Parathyroid adenoma (tissue), 2 donors: ENCODE measurements around the gene TRAPPC2L.

Source experiments
- H2AFZ ChIP-seq: fragments of 300-600 bp; sonication (generic); one replicate; pipeline ENCODE4 v1.7.0; 2017; ENCODE audit warnings: antibody characterized with exemption, mild to moderate bottlenecking
- H3K27ac ChIP-seq: fragments of 300-600 bp; sonication (generic); one replicate; pipeline ENCODE4 v1.7.0; 2017
- H3K27me3 ChIP-seq: fragments of 300-600 bp; sonication (generic); one replicate; pipeline ENCODE4 v1.7.0; 2017; ENCODE audit warnings: low read length; ENCODE audit not compliant: control insufficient read depth, insufficient read depth
- H3K36me3 ChIP-seq: fragments of 300-600 bp; sonication (generic); one replicate; pipeline ENCODE4 v1.7.0; 2017; ENCODE audit warnings: low read length; ENCODE audit not compliant: control insufficient read depth, insufficient read depth
- H3K4me1 ChIP-seq: fragments of 300-600 bp; sonication (generic); one replicate; pipeline ENCODE4 v1.7.0; 2017; ENCODE audit warnings: control low read depth
- H3K4me2 ChIP-seq: fragments of 300-600 bp; sonication (generic); one replicate; pipeline ENCODE4 v1.7.0; 2017; ENCODE audit warnings: low read length
- H3K4me3 ChIP-seq: fragments of 300-600 bp; sonication (generic); one replicate; pipeline ENCODE4 v1.7.0; 2017; ENCODE audit warnings: low read depth, low read length
- H3K79me2 ChIP-seq: fragments of 300-600 bp; sonication (generic); one replicate; pipeline ENCODE4 v1.7.0; 2017; ENCODE audit warnings: control low read depth
- H3K9ac ChIP-seq: fragments of 300-600 bp; sonication (generic); one replicate; pipeline ENCODE4 v1.7.0; 2017; ENCODE audit warnings: mild to moderate bottlenecking
- H3K9me3 ChIP-seq: fragments of 300-600 bp; sonication (generic); one replicate; pipeline ENCODE4 v1.7.0; 2017; ENCODE audit warnings: low read length; ENCODE audit not compliant: control insufficient read depth
- TF ChIP-seq, protein P1 (sequence below): fragments of 300-600 bp; sonication (generic); IDR thresholded peaks from one replicate; pipeline ENCODE4 v1.7.0; 2017; ENCODE audit warnings: antibody characterized with exemption, mild to moderate bottlenecking
- donor health status: primary hyperparathyroidism.

TRAPPC2L gene

DNA sequence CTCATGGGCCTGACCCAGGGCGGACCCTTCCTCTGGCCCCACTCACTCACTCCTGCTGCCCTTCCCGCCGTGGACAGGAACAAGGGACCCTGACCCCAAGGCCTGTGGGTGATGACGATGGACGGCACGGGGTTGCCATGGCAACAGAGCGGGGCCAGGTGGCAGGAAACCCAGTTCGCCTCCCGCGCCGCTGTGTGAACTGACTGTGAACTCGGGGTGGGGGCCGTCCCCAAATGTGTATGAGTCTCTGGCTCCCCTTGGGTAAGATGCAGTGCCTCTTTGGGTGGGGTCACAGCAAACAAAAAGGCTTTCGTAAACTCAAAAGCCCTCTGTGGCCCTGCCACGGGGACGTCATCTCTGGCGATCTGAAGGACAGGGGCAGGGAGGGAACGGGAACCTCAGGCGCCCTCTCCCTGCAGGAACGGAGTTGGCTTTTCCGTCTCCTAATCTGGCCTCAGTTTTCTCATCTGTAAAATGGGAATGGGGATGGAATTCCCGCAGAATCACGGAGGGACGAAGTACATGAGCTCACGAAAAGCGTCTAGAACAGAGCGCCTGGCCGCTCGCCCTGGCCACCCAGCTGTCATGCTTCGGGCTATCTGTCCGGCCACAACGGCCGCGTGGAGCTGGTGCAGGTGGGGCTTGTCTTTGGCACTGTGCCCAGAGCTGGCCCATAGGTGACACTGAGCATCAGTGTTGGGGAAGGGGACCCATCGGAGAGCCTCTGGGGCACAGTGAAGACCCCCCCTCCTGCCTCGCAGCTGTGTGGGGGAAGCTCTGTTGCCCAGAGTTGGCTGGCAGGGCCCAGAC, 54.4 kb downstream of the TRAPPC2L start:
- H3K27me3 ChIP-seq: no peaks in the 10 kb centered on the region
- no peak overlapping the region for H3K27ac ChIP-seq
- no peak overlapping the region for H3K9ac ChIP-seq
- H3K79me2 ChIP-seq: no peaks in the 10 kb centered on the region
- no peak overlapping the region for H2AFZ ChIP-seq
- no peaks in the 10 kb centered on the region for H3K4me1 ChIP-seq
- TF ChIP-seq, protein P1, sequence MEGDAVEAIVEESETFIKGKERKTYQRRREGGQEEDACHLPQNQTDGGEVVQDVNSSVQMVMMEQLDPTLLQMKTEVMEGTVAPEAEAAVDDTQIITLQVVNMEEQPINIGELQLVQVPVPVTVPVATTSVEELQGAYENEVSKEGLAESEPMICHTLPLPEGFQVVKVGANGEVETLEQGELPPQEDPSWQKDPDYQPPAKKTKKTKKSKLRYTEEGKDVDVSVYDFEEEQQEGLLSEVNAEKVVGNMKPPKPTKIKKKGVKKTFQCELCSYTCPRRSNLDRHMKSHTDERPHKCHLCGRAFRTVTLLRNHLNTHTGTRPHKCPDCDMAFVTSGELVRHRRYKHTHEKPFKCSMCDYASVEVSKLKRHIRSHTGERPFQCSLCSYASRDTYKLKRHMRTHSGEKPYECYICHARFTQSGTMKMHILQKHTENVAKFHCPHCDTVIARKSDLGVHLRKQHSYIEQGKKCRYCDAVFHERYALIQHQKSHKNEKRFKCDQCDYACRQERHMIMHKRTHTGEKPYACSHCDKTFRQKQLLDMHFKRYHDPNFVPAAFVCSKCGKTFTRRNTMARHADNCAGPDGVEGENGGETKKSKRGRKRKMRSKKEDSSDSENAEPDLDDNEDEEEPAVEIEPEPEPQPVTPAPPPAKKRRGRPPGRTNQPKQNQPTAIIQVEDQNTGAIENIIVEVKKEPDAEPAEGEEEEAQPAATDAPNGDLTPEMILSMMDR: no peak
- no peak overlapping the region for H3K4me3 ChIP-seq
- H3K9me3 ChIP-seq: no peaks in the 10 kb centered on the region
- H3K4me2 ChIP-seq: no peak overlapping the region
- H3K36me3 ChIP-seq: no peaks in the 10 kb centered on the region

DNA sequence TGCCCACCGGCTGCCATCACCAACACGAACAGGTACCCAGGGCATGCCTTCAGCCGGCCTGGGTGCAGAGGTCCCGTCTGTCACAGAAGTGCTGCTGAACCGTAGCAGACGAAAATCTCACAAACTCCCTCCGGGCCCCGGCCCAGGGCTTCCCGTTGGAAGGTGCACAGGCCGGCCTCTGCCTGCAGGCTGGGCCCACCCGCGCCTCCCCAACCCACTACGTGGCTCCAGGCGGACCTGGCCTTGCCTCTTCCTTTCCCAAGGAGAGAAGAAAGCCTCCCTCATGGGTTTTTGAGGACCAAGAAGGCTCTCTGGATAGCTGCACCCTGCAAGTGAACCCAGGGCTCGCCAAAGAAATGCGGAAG, 55.0 kb downstream of the TRAPPC2L start:
- Histone ChIP-seq H3K27ac (no peak overlapping the region), H3K4me2 (no peak overlapping the region), H3K27me3 (no peaks in the 10 kb centered on the region), H3K4me3 (no peak overlapping the region), H3K9me3 (no peaks in the 10 kb centered on the region), H3K4me1 (no peaks in the 10 kb centered on the region), H3K9ac (no peak overlapping the region), H3K36me3 (no peaks in the 10 kb centered on the region), H2AFZ (no peak overlapping the region), H3K79me2 (no peaks in the 10 kb centered on the region)
- TF ChIP-seq, protein P1: no peak
